Stimulated activated CD4-positive, alpha-beta T cell treated with anti-CD3 and anti-CD28 coated beads, Interleukin-4, amount 100 ng/mL, for 4 hours (primary cell): ENCODE measurements around the gene TBC1D3B.
"Not testable (repeated sequence)": the region's sequence is repeated elsewhere in the genome, so short reads cannot be mapped to it uniquely, and the experiment has no call there.

Experiments used
- DNase-seq, 2 experiments: peaks; one replicate each; pipeline ENCODE4 v3.0.0-alpha.2; 2020

The TBC1D3B gene

DNA sequence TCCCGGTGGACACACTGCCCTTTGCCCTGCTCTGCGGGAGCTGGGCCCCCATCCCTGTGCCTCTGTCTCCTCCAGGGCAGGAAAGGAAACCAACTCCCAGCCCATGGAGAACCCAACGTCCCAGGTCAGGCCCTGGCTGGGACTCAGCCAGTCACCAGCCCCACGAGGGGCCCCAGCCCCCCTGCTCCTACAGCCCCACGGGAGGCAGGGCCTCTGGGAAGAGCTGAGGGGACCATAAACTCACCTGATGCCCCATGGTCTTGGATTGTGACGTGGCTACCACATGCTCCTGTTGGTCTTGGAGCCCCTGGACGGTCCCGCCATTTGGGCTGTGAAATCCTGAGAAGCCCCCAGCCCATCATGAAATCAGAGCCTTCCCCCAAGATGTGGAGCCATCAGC, 7.6 kb downstream of the TBC1D3B start:
- not testable (repeated sequence) for DNase-seq

DNA sequence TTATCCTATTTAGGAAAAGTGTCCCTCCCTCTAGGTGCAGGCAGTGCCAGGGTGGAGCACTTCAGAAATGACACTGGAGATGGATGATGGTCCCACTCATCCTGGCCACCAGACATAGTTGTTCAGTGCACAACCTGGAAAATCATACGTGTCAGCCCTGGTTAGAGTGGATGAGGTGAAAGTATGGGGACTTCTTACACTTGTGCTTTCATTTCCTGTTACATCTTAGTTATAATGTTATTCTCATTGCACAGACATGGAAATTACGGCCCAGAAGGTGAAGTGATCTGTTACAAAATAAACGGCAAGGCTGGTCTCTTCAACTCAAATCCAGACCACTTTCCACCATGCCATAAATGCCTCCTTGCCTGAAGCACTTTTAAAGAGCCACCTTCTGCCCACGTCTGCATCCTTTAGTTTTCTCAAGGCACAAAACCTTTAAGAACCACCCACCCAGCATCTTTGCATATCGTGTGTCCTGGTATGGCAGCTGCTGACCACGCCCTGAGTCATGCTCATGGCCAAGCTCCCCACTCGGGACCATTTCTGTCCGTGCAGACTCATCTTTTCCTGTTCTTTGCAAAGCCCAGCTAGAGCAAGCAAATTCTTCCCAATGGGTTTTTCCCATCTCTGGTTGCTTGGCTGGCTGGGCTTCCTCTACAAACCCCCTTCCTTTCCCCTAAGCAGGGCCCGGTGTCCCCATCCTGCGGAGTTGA, 22.4 kb downstream of the TBC1D3B start:
- DNase-seq, result no peak

DNA sequence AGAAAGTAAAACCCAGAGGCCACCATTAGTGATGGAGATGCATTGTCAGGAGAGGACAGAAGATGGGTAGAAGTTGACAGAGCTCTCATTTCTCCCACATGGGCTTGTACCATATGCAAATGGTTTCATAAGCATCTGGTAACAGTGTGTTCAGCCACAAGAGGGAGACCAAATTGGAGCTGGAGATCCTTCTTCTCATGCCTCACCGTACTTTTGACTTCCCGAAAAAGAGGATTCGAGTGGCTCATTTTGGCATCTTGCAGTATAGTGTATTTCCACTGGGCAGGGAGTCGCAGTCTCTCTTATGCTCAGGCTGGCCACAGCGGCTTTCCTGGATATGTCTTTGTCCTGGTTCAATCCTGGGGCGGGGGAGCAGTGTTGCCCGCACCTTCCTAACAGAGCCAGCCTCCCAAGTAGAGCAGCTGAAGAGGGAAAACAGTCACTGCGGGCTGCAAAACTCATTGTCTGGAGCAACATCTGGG, 23.8 kb downstream of the TBC1D3B start:
- no peak for DNase-seq

DNA sequence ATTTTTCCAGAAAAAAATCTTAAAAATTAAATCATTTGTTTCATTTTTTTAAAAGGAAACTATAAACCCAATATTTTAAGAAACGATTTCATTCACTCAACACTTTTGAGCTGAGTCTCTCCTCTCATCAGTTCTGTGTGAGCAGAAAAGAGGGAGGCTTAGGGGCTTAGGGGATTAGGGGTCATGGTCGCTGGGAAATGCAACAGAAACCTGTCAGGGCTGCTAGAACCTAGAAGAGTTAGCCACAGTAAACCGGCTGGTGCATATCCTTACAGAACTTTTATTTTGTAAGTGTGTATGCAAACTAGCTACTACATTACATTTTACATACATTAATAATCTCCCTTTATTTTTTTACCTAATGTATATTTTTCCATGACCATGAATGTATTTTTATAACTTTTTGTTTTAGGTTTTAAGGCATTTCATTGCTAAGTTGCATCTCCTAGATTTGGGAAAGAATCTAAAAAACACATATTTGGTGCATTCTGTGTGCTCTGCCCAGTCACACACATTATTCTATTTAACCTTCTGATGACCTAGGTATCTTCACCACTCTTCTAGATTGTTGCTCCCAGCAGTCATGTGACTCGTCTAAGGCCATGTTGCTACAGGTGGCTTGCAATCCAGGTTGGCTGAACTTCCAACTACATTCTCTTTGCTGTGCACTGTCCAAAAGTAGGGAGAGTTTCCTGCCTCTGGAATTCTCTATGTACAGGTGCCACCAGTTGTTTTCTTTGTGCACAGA, 24.4 kb downstream of the TBC1D3B start:
- DNase-seq, result no peak

DNA sequence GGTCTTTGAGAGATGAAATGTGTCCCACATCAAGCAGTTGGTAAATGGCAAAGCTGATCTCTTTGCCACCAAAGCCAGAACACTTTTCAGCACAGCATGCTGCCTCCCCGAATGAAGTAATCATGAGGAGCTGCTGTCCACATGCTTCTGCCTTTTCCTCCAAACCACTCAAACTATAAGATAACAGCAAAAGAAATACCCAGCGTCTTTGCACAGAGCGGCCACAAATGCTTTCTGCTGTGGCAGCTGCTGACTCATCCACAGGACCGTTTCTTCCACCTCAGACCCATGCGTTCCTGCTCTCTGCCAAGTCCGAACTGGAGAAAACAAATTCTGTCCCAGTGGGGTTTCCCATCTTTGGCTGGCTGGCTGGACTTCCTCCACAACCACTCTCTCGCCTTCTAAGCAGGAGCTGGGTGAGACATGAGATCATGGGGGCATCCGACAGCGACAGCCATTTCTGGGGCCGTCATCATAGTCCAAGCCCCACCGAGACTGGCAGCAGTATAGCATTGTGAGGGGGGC, 27.1 kb downstream of the TBC1D3B start:
- no peak for DNase-seq

DNA sequence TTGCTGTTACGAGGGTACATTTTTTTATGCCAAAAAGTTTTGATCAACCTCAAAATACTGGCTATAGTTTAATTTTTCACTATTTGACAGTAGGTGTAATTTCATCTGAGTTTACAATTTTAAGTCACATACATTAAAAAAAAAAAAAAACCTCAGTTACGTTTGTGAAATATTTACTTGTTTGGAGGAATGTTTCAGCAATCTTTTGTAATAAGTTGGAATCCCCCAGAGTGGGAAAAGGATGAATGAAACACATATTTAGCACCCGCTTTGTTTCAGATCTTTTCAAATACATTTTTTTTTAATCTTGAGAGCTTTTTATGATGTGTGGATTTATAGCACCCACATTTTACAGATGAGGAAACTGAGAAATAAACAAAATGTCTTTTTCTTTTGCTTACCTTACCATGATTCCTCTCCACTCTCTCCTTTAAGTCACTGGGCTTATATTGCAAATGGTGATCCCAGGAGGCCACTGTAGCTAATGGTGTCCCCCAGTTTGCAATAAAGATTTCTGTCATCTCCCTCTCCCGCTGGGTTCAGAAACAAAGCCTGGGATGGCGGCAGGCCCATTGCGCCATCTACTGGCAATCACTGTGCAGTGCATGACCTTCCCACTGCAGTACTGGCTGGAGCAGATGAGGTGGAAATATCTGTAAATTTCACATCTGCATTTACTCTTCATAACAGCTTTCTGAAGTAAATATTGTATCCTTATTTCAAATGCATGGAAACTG, 27.7 kb downstream of the TBC1D3B start:
- peak; percentile 42 to 46 for DNase-seq

DNA sequence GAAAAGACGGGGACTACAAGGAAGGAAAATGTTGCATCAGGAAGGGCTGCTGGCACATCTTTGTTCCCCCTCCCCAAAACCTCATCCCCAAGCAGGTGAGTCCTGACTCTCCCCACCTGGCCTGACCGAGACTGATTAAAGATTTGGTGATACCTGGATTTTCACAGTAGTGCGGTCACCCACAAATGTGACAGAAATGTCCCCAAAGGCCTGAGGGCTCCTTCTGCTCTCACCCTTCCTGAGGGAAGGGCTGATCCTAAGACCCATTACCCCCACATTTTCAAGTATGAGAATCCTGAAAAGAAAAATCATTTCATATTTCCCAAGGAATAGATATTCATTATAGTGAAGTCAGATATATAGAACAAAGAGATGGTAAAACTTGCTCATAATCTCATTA, 28.8 kb downstream of the TBC1D3B start:
- no peak for DNase-seq

DNA sequence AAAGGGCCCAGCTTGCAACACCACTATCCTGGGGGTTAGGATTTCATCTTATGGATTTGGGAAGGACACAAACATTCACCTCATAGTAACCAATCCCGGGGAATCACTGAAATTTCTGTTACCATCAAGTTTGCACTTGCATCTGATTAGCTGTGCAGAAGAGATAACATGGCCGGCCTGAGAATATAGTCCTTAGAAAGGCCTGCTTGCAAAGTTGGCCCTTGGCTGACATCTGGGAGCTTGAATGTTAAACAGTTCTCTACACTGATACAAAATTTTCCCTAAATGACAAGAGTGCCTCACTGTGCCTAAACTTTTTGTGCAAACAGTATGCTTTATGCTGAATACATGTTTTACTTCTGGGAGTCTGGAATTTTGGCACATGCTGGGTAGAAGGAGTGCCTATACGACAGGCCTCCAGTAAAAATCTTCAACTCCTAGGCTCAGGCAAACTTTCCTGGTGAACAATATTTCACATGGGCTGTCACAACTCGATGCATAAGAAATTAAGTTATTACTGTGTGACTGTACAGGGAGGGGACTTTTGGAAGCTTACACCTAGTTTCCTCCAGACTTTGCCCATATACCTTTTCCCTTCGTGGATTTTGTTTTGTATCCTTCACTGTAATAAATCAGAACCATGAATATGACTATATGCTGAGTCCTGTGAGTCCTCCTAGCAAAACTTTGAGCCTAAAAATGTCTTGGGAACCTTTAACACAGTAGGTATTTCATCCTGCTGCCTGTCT, 31.3 kb downstream of the TBC1D3B start:
- no peak for DNase-seq

DNA sequence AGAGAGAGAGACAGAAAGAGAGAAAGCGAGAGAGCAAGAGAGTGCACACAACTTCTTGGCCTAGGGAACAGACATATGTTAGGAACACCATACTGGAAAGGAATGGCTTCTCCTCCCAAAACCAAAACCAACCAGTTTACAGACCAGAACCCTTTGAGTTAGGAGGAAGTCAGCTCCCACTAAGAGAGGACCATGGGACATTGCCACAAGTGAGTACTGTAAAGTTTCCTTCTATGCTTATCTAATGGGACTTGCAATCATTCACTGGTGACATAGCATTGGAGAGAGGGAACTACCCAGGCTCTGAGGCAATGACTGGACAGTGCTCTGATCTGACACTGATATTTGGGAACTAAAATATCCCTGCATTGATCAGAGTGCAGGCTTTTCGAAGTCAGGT, 32.4 kb downstream of the TBC1D3B start:
- DNase-seq, result no peak

DNA sequence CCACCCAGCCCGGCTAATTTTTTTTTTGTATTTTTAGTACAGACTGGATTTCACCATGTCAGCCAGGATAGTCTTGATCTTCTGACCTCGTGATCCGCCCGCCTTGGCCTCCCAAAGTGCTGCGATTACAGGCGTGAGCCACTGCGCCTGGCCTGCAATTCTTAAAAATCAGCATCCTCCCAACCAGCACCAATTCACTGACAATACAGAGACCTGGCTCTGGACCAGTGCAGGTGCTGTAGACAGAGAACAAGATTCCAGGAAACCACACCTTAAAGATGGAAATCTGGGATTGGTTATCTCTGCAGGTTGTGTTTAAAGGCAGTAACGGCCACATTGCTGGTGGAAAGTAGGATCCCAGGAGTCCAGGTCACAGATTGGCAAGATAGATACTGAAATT, 33.6 kb downstream of the TBC1D3B start:
- no peak for DNase-seq

DNA sequence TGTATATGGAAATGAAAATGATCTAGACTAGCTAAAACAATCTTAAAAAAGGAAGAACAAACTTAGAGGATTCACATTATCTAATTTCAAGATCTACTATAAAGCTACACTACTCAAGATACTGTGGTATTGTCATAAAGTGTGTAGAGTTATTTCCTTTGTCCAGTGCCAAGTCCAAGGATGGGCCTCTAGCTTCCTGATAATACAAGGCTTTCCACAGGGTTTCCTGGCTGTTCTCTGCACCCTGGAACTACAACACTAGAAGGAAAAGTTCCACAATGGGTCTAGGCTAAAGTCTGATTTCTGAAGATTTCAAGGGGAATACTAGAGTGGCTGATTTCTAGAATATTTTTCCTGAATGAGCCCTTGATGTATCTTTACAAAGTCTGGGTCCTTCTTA, 34.2 kb downstream of the TBC1D3B start:
- DNase-seq, result no peak

DNA sequence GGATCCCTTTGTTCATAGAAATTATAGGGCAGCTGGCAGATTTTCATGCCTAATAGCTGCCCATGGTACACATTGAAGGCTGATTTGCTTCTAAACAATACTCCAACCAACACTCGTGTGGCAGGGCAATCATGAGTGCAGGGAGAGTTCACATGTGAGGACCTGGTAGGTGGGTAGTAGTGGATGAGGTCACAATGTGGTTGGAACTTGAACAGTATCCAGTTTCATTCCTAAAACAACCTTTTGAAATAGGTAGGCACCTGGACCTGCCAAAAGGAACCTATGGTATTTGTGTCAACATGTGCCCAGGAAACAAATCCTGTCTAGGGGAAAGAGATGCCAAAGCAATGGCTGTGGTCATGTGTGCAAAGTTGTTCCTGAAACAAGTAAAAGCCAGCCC, 40.0 kb downstream of the TBC1D3B start:
- no peak for DNase-seq

DNA sequence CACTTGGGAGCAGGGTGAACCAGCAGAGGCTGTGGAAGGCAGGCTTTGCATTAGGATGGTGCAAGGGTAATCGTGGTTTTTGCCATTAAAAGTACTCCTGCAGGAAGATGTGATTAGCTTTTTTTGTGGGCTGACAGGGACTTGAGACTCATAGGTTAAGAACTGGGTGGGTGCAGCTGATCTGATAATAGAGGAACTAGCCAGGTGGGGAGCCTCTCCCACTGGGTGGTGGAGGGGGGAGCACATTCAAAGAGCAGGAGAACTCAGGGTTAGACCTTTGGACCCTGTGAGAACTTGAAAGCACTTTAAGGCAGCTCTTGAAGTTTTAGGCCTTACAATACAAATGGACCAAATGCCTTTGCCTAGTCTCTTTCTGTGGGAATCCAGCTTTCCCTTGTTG, 40.4 kb downstream of the TBC1D3B start:
- DNase-seq, result no peak

DNA sequence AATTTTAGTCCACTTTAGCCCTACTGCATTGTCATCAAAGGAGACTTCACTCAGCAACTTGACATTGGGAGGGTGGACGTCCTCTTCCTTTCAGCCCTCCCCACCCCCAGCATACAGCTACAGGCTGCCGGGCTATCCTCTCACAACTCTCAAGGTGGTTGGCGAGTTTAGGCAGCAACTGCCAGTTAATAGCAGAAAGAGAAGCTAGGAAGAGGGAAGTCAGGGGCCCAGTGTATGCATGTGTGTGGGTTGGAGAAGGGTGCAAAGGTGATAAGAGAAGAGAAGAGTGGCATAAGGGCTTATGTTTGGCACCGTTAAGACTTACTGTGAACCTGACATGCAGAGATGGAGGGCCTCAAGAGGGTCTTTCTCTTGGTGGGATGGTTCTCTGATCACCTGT, 41.0 kb downstream of the TBC1D3B start:
- DNase-seq, result no peak

DNA sequence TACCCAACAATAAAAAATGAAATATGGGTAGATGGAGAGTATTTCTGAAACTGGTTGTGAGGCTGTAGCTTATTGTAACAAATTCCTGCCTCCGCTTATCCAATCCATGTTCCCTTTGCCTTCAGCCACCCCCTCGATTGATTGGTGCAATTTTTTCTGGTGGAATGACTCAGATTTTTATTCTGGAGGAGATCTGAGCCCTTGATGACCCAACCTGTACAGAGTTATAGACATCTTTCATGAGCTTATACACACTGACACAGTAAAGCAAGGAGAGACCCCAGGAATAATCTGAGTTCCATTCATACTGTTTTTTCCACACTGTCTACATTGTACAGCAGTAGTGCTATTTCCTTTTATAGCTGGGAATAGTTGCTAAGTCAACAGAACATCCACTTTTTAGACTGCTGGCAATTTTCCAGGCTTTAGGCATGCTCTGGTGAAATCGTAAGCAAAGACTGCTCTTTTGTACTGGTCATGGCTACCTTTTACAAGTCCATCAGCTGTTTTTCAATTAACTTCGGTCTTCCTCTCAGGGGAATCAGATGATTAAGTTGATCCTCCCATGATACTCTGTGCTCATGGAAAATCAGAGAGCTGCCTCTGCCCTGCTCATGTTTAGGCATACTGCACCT, 42.7 kb downstream of the TBC1D3B start:
- DNase-seq, result no peak

DNA sequence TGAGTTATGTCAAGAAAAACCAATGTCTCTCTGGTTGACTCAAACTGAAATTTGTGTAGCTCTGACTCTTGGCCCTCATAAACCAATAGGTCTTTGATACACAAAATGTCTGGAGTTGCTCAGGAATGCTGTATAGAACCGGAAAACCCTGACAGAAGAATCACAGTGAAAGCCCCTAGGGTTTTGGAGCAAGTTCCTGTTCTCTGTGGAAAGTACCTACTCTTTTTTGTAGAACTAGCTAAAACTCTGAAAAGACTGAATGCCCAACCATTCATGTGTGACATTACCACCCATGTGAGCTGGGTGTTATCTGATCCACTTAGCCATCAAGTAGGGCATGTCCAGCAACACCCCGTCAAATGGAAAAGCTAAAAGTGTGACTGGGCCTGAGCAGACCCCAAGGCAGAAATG, 44.0 kb downstream of the TBC1D3B start:
- no peak for DNase-seq

DNA sequence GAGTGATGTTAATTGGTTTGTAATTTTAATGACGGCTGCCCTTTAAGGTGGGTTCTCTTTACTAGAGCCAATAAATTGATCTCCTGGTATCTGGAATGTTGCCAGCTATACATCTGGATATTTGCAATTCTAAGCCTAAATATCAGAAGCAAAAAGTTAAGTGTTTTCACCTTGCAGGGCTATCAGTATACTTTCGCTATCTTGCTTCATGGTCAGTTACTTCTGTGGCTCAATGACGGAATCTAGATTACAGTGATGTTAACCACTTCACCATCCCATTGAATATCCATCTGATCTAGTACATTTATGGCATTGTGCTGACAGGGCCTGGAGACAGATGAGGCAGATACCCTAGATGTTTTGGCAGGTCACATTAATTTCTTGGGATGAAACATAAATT, 44.5 kb downstream of the TBC1D3B start:
- no peak for DNase-seq

DNA sequence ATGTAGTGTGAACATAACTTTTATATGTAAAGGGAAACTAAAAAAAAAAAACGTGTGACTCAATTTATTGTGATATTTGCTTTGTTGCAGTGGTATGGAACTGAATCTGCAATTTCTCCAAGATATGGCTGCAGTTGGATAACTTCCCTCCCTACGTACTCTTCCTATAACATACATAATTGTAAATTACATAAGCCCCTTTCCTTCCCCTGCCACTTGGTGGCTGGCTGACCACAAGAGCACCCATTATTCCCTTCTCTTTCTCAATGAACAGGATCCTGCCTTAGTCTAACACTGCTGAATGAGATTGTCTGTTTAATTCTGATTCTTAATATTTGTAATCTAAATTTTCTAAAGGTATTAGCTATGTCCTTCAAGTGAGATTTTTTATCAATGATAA, 45.0 kb downstream of the TBC1D3B start:
- DNase-seq, result no peak

DNA sequence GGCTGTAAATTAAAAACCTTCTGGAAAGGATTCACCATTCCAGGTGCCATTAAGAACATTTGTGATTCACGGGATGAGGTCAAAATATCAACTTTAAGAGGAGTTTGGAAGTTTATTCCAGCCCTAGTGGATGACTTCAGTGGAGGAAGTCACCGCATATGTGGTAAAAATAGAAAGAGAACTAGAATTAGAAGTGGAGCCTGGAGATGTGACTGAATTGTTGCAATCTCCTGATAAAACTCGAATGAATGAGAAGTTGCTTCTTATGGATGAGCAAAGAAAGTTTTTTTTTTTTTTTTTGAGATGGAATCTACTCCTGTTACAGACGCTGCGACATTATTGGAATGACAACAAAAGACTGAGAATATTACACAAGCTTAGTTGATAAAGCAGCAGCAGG, 46.1 kb downstream of the TBC1D3B start:
- no peak for DNase-seq

DNA sequence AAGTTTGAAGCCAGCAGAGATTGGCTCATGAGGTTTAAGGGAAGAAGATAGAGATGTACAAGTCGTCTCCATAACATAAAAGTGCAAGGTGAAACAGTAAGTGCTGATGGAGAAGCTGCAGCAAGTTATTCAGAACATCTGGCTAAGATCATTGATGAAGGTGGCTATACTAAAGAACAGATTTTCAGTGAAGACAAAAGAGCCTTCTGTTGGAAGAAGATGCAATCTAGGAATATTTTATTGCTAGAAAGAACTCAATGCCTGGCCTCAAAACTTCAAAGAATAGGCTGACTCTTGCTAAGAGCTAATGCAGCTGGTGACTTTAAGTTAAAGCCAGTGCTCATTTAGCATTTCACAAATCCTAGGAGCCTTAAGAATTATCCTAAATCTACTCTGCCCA, 46.8 kb downstream of the TBC1D3B start:
- no peak for DNase-seq

DNA sequence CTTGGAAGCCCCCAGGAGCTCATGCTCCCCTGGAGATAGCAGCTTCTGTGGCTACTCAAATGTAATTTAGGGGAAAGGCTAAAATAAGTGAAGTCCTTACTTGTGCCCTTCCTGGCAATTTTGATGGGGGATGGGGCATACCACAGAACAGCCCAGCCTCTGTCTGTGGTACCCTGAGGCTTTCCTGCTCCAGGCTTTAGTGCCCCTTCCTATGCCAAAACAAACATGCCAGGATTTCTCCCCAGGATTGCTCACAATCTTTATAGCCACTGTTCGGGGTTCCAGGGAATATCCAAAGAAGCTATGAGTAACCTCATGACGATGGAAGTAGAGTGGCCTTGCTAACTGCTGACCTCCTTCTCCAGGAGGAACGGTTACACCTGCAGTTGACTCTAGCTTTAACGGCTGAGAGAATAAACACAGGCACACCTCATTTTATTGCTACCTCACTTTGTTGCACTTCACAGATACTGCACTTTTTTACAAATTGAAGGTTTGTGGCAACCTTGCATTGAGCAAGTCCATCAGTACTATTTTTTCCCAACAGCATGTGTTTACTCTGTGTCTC, 47.9 kb downstream of the TBC1D3B start:
- no peak for DNase-seq

DNA sequence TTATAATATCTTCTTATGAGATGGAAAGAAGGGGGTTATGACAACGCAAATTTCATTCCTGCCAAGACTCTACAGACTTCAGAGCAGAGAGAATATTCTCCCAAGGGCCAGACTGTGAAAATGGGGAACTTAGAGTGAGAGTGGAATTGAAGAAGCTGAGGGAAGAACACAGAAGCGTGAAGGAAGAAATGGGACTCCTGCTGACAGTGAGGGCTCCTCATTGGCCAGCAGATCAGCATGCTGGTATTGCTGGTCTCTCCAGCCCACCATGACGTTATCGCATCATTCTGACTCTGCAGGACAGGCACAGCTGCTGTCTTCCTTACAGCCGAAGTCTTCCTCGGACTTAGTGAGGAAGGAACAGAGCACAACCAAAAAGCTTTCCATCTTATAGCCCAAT, 48.5 kb downstream of the TBC1D3B start:
- no peak for DNase-seq
